Measurements from ENCODE around the gene HSPBP1.

DNA sequence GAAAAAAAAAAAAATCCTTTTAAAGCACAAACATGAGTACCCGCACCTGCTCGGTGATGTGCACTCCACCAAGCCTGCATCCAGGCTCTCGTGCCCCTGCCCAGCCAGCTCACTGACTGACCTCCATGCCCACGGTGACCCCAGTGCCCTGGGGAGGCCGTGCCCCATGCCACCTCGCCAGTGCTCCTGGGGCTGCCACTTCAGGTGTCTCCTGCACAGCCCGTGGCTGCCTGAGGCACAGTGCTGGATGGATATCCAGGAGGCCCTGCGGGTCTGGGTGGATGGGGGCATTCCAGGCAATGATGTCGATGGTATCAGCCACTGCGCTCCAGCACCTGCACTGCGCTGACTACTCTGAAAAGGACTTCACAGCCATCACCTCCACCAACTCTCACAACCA lies 30.1 kb downstream of the HSPBP1 start:
- TF ChIP-seq, protein P1, sequence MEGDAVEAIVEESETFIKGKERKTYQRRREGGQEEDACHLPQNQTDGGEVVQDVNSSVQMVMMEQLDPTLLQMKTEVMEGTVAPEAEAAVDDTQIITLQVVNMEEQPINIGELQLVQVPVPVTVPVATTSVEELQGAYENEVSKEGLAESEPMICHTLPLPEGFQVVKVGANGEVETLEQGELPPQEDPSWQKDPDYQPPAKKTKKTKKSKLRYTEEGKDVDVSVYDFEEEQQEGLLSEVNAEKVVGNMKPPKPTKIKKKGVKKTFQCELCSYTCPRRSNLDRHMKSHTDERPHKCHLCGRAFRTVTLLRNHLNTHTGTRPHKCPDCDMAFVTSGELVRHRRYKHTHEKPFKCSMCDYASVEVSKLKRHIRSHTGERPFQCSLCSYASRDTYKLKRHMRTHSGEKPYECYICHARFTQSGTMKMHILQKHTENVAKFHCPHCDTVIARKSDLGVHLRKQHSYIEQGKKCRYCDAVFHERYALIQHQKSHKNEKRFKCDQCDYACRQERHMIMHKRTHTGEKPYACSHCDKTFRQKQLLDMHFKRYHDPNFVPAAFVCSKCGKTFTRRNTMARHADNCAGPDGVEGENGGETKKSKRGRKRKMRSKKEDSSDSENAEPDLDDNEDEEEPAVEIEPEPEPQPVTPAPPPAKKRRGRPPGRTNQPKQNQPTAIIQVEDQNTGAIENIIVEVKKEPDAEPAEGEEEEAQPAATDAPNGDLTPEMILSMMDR (IDR thresholded peaks at IDR 0.05; ENCODE audit: low read length): no peak
- TF ChIP-seq EZH2 (IDR thresholded peaks at IDR 0.05; ENCODE audit: borderline replicate concordance, low read length): no peak
